HepG2 (cell line): ENCODE results near the gene CABLES2. TPM values are rescaled to one million over a fixed set of nuclear protein-coding genes. Genes with fewer than 3 reads are reported as not detected.
A peak's percentile ranks its signal among the peaks of the same experiment; 100 is the strongest.

Experiments used
- CCAR2 ChIP-seq: fragments of 200-400 bp; formaldehyde crosslinking; optimal IDR thresholded peaks from 2 replicates; pipeline ENCODE3; 2018; ENCODE audit warnings: low read depth, mild to moderate bottlenecking, low read length, moderate library complexity
- DNMT3B ChIP-seq: conservative IDR thresholded peaks from 2 replicates; pipeline ENCODE4 v1.6.1; 2016; ENCODE audit warnings: missing biosample characterization, control low read depth
- DZIP1 ChIP-seq: sonication (generic); formaldehyde crosslinking; IDR thresholded peaks from 2 replicates; pipeline ENCODE4 v1.5.0; 2020; ENCODE audit warnings: mild to moderate bottlenecking, missing genetic modification reagents
- GABPA ChIP-seq, 2 experiments: IDR thresholded peaks; 2 replicates each; pipeline ENCODE4 v1.6.1; 2011 to 2016; ENCODE audit warnings: low read depth in 2 of 2, low read length in 1 of 2, missing biosample characterization in 1 of 2, missing genetic modification characterization in 1 of 2
- MED1 ChIP-seq: sonication (generic); formaldehyde crosslinking; IDR thresholded peaks from 2 replicates; pipeline ENCODE4 v1.4.0; 2020; ENCODE audit warnings: missing genetic modification reagents
- MIER2 ChIP-seq: IDR thresholded peaks from 2 replicates; pipeline ENCODE4 v1.6.1; 2016; ENCODE audit warnings: missing biosample characterization, missing genetic modification reagents
- NR2F2 ChIP-seq: IDR thresholded peaks from 2 replicates; pipeline ENCODE4 v1.6.1; 2012; ENCODE audit warnings: low read depth, inconsistent platforms, borderline replicate concordance
- PRMT3 ChIP-seq: sonication (generic); formaldehyde crosslinking; IDR thresholded peaks from 2 replicates; pipeline ENCODE4 v1.8.1; 2022; ENCODE audit warnings: low read depth, mild to moderate bottlenecking, moderate library complexity, missing genetic modification reagents, borderline replicate concordance
- SMAD9 ChIP-seq: sonication (generic); formaldehyde crosslinking; IDR thresholded peaks from 2 replicates; pipeline ENCODE4 v1.5.1; 2020; ENCODE audit warnings: mild to moderate bottlenecking, missing genetic modification reagents
- SMC3 ChIP-seq: IDR thresholded peaks from 2 replicates; pipeline ENCODE4 v1.6.1; 2011; ENCODE audit warnings: low read length, improper control_type of control experiment
- STAT6 ChIP-seq: sonication (generic); formaldehyde crosslinking; IDR thresholded peaks from 2 replicates; pipeline ENCODE4 v1.4.0; 2020; ENCODE audit warnings: missing genetic modification reagents, mild to moderate bottlenecking, borderline replicate concordance
- TAF1 ChIP-seq: sonication (generic); formaldehyde crosslinking; IDR thresholded peaks from 2 replicates; pipeline ENCODE4 v1.4.0; 2020; ENCODE audit warnings: missing genetic modification reagents
- TFAP4 ChIP-seq: sonication (generic); IDR thresholded peaks from 2 replicates; pipeline ENCODE4 v1.6.1; 2016; ENCODE audit warnings: low read depth, borderline replicate concordance
- ZFP62 ChIP-seq: sonication (generic); formaldehyde crosslinking; IDR thresholded peaks from 2 replicates; pipeline ENCODE4 v1.4.0; 2020; ENCODE audit warnings: missing genetic modification reagents
- ZNF329 ChIP-seq: sonication (generic); formaldehyde crosslinking; IDR thresholded peaks from 2 replicates; pipeline ENCODE4 v1.9.0; 2021; ENCODE audit warnings: low read depth, mild to moderate bottlenecking, missing genetic modification reagents
- ZNF335 ChIP-seq: sonication (generic); formaldehyde crosslinking; IDR thresholded peaks from 2 replicates; pipeline ENCODE4 v1.4.0; 2020; ENCODE audit warnings: missing genetic modification reagents
- ZNF513 ChIP-seq: sonication (generic); formaldehyde crosslinking; conservative IDR thresholded peaks from 2 replicates; pipeline ENCODE4 v1.5.0; 2020; ENCODE audit warnings: missing genetic modification reagents
- ZNF564 ChIP-seq: sonication (generic); formaldehyde crosslinking; IDR thresholded peaks from 2 replicates; pipeline ENCODE4 v1.8.1; 2023; ENCODE audit warnings: mild to moderate bottlenecking, missing genetic modification reagents
- ZNF577 ChIP-seq: sonication (generic); formaldehyde crosslinking; IDR thresholded peaks from 2 replicates; pipeline ENCODE4 v1.4.0; 2020; ENCODE audit warnings: mild to moderate bottlenecking, low read depth, missing genetic modification reagents, borderline replicate concordance
- ZNF737 ChIP-seq: sonication (generic); formaldehyde crosslinking; IDR thresholded peaks from 2 replicates; pipeline ENCODE4 v1.5.0; 2020; ENCODE audit warnings: missing genetic modification reagents, mild to moderate bottlenecking, borderline replicate concordance
- ZNF777 ChIP-seq: sonication (generic); formaldehyde crosslinking; IDR thresholded peaks from 2 replicates; pipeline ENCODE4 v1.4.0; 2020; ENCODE audit warnings: missing genetic modification reagents
- polyA plus RNA-seq, 8 experiments: library from polyadenylated mRNA; depleted of rRNA in 3 of 8; stranded (reverse) in 7 of 8; unstranded in 1 of 8; fragments of >200 nt; fragmentation: Illumina TruSeq in 4 of 8; extraction: Trizol in 4 of 8; gene quantifications; 2 replicates each; pipeline versions ENCODE4 v1.2.1 to v1.2.3, GENCODE V29; 2011 to 2016; ENCODE audit warnings: low read depth in 4 of 8, missing spikeins in 1 of 8, mixed read lengths in 1 of 8; ENCODE audit not compliant: insufficient read depth in 1 of 8
- total RNA-seq, 5 experiments: library from RNA; depleted of rRNA; stranded (reverse); fragments of >200 nt; fragmentation: Illumina TruSeq; extraction: Trizol; gene quantifications; 2 replicates each; pipeline ENCODE4 v1.2.3, GENCODE V29; 2016; ENCODE audit warnings: low read depth in 1 of 5

Gene CABLES2
- total and polyA plus RNA-seq, 2 of the 13 experiments (the other 11 are each of a cell fraction or from before 2014, with no cell fraction given) = 5.2 to 9.7 TPM

GRCh38 chr20:62368392-62368975 lies 38.6 kb downstream of the CABLES2 start (continued):
- no peak; the same call in 1 of the 2 replicates for TF ChIP-seq TFAP4
- no peak for TF ChIP-seq DNMT3B
- no peak for TF ChIP-seq ZNF329 (CRISPR knock-in tag)
- TF ChIP-seq ZNF335 (CRISPR knock-in tag) = no peak
- TF ChIP-seq ZNF577 (CRISPR knock-in tag) = no peak
- TF ChIP-seq ZFP62 (CRISPR knock-in tag) = no peak
- TF ChIP-seq SMC3 = no peak
- peak; percentile 13; the same call in 1 of the 2 replicates for TF ChIP-seq MED1 (CRISPR knock-in tag)
- peak; percentile 75 for TF ChIP-seq TAF1 (CRISPR knock-in tag)
- TF ChIP-seq ZNF513 (CRISPR knock-in tag) = no peak
- TF ChIP-seq MIER2 = no peak
- TF ChIP-seq STAT6 (CRISPR knock-in tag) = 0 out of 2 replicates have a peak, but pooled peaks have one; percentile 64
- no peak for TF ChIP-seq NR2F2
- TF ChIP-seq CCAR2 = peak; percentile 43
- TF ChIP-seq ZNF777 (CRISPR knock-in tag) = no peak
- no peak; the same call in 1 of the 2 replicates for TF ChIP-seq PRMT3
- peak; percentile 10; the same call in 1 of the 2 replicates for TF ChIP-seq DZIP1 (CRISPR knock-in tag)
- TF ChIP-seq SMAD9 (CRISPR knock-in tag) = 0 out of 2 replicates have a peak, but pooled peaks have one; percentile 10
- TF ChIP-seq GABPA (IDR thresholded peaks at IDR 0.05; ENCODE audit: low read depth, low read length) = no peak
- no peak for TF ChIP-seq GABPA (CRISPR knock-in tag; IDR thresholded peaks at IDR 0.05; ENCODE audit: low read depth)
- no peak; the same call in 1 of the 2 replicates for TF ChIP-seq ZNF564 (CRISPR knock-in tag)
- no peak for TF ChIP-seq ZNF737 (CRISPR knock-in tag)
